Loucy (cell line): Measurements from ENCODE around the gene DTL.

Experiments
- H2AFZ ChIP-seq: fragments of 200-600 bp; sonication (generic); 2 replicates; pipeline ENCODE4 v1.6.0; 2016; ENCODE audit warnings: antibody characterized with exemption, mild to moderate bottlenecking, low read length, moderate library complexity
- H3F3A ChIP-seq: fragments of 200-600 bp; 2 replicates; pipeline ENCODE4 v1.6.0; 2016; ENCODE audit warnings: antibody characterized with exemption, low read depth, mild to moderate bottlenecking
- H3K27me3 ChIP-seq: fragments of 200-600 bp; sonication (generic); 2 replicates; pipeline ENCODE4 v1.6.1; 2014; ENCODE audit warnings: low read length, mild to moderate bottlenecking; ENCODE audit not compliant: insufficient read depth, poor library complexity, severe bottlenecking
- H3K36me3 ChIP-seq: fragments of 200-600 bp; sonication (generic); 2 replicates; pipeline ENCODE4 v1.6.1; 2016; ENCODE audit warnings: low read length; ENCODE audit not compliant: insufficient read depth
- H3K4me1 ChIP-seq: fragments of 200-600 bp; sonication (generic); 2 replicates; pipeline ENCODE4 v1.5.1; 2014; ENCODE audit warnings: low read length, mild to moderate bottlenecking; ENCODE audit not compliant: insufficient read depth, poor library complexity, severe bottlenecking
- H3K4me2 ChIP-seq: fragments of 200-600 bp; sonication (generic); 2 replicates; pipeline ENCODE4 v1.6.0; 2014; ENCODE audit warnings: antibody characterized with exemption, low read length, low read depth, mild to moderate bottlenecking; ENCODE audit not compliant: poor library complexity, severe bottlenecking
- H3K4me3 ChIP-seq: fragments of 200-600 bp; sonication (generic); 2 replicates; pipeline ENCODE4 v1.5.1; 2014; ENCODE audit warnings: low read length, mild to moderate bottlenecking, mixed read lengths; ENCODE audit not compliant: poor library complexity, severe bottlenecking
- H3K79me2 ChIP-seq: fragments of 200-600 bp; sonication (generic); 2 replicates; pipeline ENCODE4 v1.6.1; 2014; ENCODE audit warnings: low read length; ENCODE audit not compliant: insufficient read depth
- H3K9ac ChIP-seq: fragments of 200-600 bp; sonication (generic); 2 replicates; pipeline ENCODE4 v1.6.0; 2014; ENCODE audit warnings: mild to moderate bottlenecking, low read depth, low read length, moderate library complexity; ENCODE audit not compliant: poor library complexity, severe bottlenecking
- H3K9me2 ChIP-seq: fragments of 200-600 bp; sonication (generic); replicated peaks from 2 replicates; pipeline ENCODE4 v1.6.1; 2016; ENCODE audit warnings: low read depth, low read length, mixed read lengths
- H3K9me3 ChIP-seq: fragments of 200-600 bp; sonication (generic); 2 replicates; pipeline ENCODE4 v1.6.1; 2014; ENCODE audit warnings: mild to moderate bottlenecking, antibody characterized with exemption, low read length, low read depth; ENCODE audit not compliant: insufficient read depth
- H4K20me1 ChIP-seq: fragments of 200-600 bp; sonication (generic); 2 replicates; pipeline ENCODE4 v1.6.0; 2014; ENCODE audit warnings: antibody characterized with exemption, low read length, mild to moderate bottlenecking; ENCODE audit not compliant: insufficient read depth, poor library complexity, severe bottlenecking
- CTCF ChIP-seq: fragments of 200-600 bp; sonication (generic); conservative IDR thresholded peaks from 2 replicates; pipeline ENCODE4 v1.5.1; 2014; ENCODE audit warnings: mild to moderate bottlenecking, antibody characterized with exemption, low read length
- EZH2phosphoT487 ChIP-seq: fragments of 200-600 bp; IDR thresholded peaks from 2 replicates; pipeline ENCODE4 v1.6.1; 2018; ENCODE audit warnings: antibody characterized with exemption, mild to moderate bottlenecking, moderate library complexity, borderline replicate concordance

The DTL gene

GRCh38 chr1:212089560-212090163, 54.1 kb downstream of the DTL start:
- peaks cover 74% of the 10 kb centered on the region for H3K36me3 ChIP-seq

GRCh38 chr1:212091438-212092121, 56.0 kb downstream of the DTL start:
- peaks cover 11% of the 10 kb centered on the region for H4K20me1 ChIP-seq
- H3K9ac ChIP-seq = no peak overlapping the region
- H3K36me3 ChIP-seq = peaks cover 61% of the 10 kb centered on the region; the same call in 1 of the 2 replicates
- H3K4me2 ChIP-seq = no peak overlapping the region
- H3K4me1 ChIP-seq = peaks cover 22% of the 10 kb centered on the region
- H3K27me3 ChIP-seq = no peaks in the 10 kb centered on the region
- no peaks in the 10 kb centered on the region for H3K9me2 ChIP-seq
- no peaks in the 10 kb centered on the region for H3F3A ChIP-seq
- H2AFZ ChIP-seq = no peak overlapping the region
- no peak overlapping the region for H3K4me3 ChIP-seq
- no peaks in the 10 kb centered on the region for H3K9me3 ChIP-seq
- TF ChIP-seq CTCF (no peak), EZH2phosphoT487 (no peak)
- H3K79me2 ChIP-seq = peaks cover 33% of the 10 kb centered on the region

More at GRCh38 chr1:212089560-212090163, 54.1 kb downstream of the DTL start:
- Histone ChIP-seq H3F3A (no peaks in the 10 kb centered on the region), H2AFZ (no peak overlapping the region), H3K9me2 (no peaks in the 10 kb centered on the region), H3K9ac (no peak overlapping the region), H4K20me1 (peaks cover 8% of the 10 kb centered on the region), H3K4me1 (peaks cover 22% of the 10 kb centered on the region), H3K4me2 (no peak overlapping the region), H3K9me3 (no peaks in the 10 kb centered on the region), H3K79me2 (peaks cover 22% of the 10 kb centered on the region), H3K4me3 (no peak overlapping the region), H3K27me3 (no peaks in the 10 kb centered on the region)
- no peak for TF ChIP-seq EZH2phosphoT487
- no peak for TF ChIP-seq CTCF

GRCh38 chr1:212097360-212097759, 61.8 kb downstream of the DTL start:
- Histone ChIP-seq H3K4me3 (no peak overlapping the region), H3F3A (no peaks in the 10 kb centered on the region), H2AFZ (no peak overlapping the region), H3K27me3 (no peaks in the 10 kb centered on the region), H3K4me1 (peaks cover 4% of the 10 kb centered on the region), H3K36me3 (peaks cover 58% of the 10 kb centered on the region), H3K9ac (no peak overlapping the region), H3K4me2 (no peak overlapping the region), H3K9me3 (peaks cover 4% of the 10 kb centered on the region; the same call in 1 of the 2 replicates), H4K20me1 (peaks cover 15% of the 10 kb centered on the region), H3K9me2 (no peaks in the 10 kb centered on the region), H3K79me2 (peaks cover 57% of the 10 kb centered on the region)
- TF ChIP-seq EZH2phosphoT487 (no peak), CTCF (no peak)
